Stimulated activated memory B cell treated with anti-CD40 and anti-IgM and Interleukin-4, amounts not matched to agents 10 μg/mL and 1 μg/mL and 100 μg/mL, for 72 hours (primary cell): ENCODE data around the gene CTNNA3.

Source experiments
- ATAC-seq: fragments of 150-1000 bp; cut with Tn5 transposase; 2 replicates; pipeline ENCODE4 v1.10.0; 2021
- H3K27ac Mint-ChIP-seq: one replicate; pipeline ENCODE4 v1.8.0; 2022; ENCODE audit warnings: mild to moderate bottlenecking, mixed read lengths
- H3K27me3 Mint-ChIP-seq: one replicate; pipeline ENCODE4 v1.8.0; 2022; ENCODE audit warnings: mixed read lengths
- H3K36me3 Mint-ChIP-seq: one replicate; pipeline ENCODE4 v1.8.0; 2022; ENCODE audit warnings: mixed read lengths
- H3K4me1 Mint-ChIP-seq: one replicate; pipeline ENCODE4 v1.8.0; 2022; ENCODE audit warnings: mixed read lengths
- H3K4me3 Mint-ChIP-seq: one replicate; pipeline ENCODE4 v1.8.0; 2022; ENCODE audit warnings: mild to moderate bottlenecking, moderate library complexity, mixed read lengths
- H3K9me3 Mint-ChIP-seq: one replicate; pipeline ENCODE4 v1.8.0; 2022; ENCODE audit warnings: mixed read lengths

Gene CTNNA3

DNA sequence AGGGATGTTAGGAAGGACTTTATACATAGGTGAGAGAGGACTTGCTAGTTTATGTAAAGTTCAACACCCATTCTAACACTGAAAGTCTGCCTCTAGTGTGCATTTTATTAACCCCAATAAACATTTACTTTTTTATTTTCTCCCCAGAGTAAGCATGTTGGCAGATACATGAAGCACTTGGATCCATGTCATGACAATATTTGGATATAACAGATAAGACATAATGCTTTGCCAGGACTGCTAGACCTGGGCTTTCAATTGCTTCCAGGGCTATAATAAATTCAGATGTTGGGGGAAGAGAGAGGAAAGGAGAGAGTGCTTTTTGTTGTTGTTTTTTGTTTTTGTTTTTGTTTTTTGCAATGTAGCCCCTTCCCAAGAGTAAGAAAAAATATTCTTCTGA is 1039.5 kb downstream of the CTNNA3 start:
- H3K9me3 Mint-ChIP-seq: peaks cover 7% of the 10 kb centered on the region
- no peaks in the 10 kb centered on the region for H3K4me1 Mint-ChIP-seq
- H3K27me3 Mint-ChIP-seq: no peaks in the 10 kb centered on the region
- H3K4me3 Mint-ChIP-seq: no peak overlapping the region
- no peak for ATAC-seq
- no peaks in the 10 kb centered on the region for H3K36me3 Mint-ChIP-seq
- no peak overlapping the region for H3K27ac Mint-ChIP-seq

DNA sequence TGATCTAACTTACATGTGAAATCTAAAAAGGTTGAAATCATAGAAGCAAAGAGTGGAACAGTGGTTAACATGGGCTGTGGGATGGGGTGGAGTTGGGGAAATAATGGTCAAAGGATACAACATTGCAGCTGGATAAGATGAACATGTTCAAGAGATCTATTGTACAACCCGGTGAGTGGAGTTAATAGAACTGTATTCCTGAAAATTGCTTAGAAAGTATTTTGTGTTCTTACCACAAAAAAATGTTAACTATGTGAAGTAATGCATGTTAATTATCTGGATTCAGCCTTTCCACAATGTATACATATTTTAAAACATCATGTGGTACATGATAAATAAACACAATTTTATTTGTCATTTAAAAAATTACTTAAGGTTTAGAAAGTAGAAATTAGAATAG is 1041.1 kb downstream of the CTNNA3 start:
- no peaks in the 10 kb centered on the region for H3K36me3 Mint-ChIP-seq
- H3K4me1 Mint-ChIP-seq: no peaks in the 10 kb centered on the region
- H3K9me3 Mint-ChIP-seq: peaks cover 7% of the 10 kb centered on the region
- H3K4me3 Mint-ChIP-seq: no peak overlapping the region
- no peak for ATAC-seq
- H3K27ac Mint-ChIP-seq: no peak overlapping the region
- no peaks in the 10 kb centered on the region for H3K27me3 Mint-ChIP-seq

DNA sequence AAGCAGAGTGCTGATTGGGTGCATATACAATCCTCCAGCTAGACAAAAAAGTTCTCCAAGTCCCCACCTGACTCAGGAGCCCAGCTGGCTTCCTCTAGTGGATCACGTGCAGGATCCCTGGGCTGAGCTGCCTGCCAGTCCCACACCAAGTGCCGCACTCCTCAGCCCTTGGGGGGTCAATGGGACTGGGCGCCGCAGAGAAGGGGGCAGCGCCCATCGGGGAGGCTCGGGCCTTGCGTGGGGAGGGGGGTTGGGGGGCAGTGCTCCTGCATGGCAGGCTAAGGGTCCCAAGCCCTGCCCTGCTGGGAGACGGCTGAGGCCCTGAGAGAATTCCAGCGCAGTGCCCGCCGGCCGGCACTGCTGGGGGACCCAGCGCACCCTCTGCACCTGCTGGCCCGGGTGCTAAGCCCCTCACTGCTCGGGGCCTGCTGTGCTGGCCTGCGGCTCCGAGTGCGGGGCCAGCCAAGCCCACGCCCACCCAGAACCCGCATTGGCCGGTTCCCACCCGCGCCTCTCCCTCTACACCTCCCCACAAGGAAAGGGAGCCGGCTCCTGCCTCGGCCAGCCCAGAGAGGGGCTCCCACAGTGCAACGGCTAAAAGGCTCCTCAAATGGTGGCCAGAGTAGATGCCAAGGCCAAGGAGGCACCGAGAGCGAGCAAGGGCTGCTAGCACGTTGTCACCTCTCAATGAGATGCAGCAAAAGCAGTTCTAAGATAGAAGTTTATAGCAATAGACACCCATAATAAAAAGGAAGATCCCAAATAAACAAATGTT is 1044.5 kb downstream of the CTNNA3 start:
- no peaks in the 10 kb centered on the region for H3K36me3 Mint-ChIP-seq
- no peak for ATAC-seq
- H3K4me3 Mint-ChIP-seq: no peak overlapping the region
- H3K9me3 Mint-ChIP-seq: peaks cover 7% of the 10 kb centered on the region
- H3K27me3 Mint-ChIP-seq: no peaks in the 10 kb centered on the region
- no peaks in the 10 kb centered on the region for H3K4me1 Mint-ChIP-seq
- H3K27ac Mint-ChIP-seq: no peak overlapping the region

DNA sequence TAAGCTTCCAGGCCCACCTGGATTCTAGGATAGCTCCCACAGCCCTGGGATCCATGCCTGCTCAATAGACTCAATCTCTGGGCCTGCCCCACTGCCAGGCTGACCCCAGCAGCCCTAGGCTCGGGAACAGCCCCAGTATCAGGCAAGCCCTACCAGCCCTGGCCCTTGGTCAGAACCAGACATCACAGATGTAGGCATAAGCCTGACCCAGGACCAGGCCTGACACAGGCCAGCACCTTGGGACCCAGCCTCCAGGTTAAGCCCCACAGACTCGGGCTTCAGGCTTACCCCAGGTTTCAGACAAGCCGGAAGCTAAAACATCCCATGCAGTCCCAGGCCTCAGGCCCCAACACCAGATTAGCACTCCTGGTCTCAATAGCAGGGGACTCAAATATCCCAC is 1046.4 kb downstream of the CTNNA3 start:
- ATAC-seq: no peak
- no peaks in the 10 kb centered on the region for H3K36me3 Mint-ChIP-seq
- H3K9me3 Mint-ChIP-seq: peaks cover 6% of the 10 kb centered on the region
- H3K27ac Mint-ChIP-seq: no peak overlapping the region
- H3K27me3 Mint-ChIP-seq: no peaks in the 10 kb centered on the region
- H3K4me3 Mint-ChIP-seq: no peak overlapping the region
- no peaks in the 10 kb centered on the region for H3K4me1 Mint-ChIP-seq

DNA sequence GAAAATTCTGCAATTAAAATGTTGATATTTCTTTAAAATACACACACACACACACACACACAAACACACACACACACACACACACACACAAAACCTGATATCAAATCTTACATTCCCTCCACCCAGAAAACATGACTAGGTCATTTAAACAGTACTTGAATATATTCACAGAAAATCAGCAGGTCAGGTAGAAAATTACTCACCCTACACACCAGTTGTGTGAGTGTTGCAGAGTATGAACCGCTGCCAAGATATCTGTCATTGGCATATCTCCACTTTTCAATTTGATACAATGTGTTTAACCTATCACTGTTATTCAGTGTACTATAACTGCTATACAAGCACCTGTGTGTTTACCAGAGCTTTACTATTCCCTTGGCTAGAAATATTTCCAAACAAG is 1053.8 kb downstream of the CTNNA3 start:
- no peaks in the 10 kb centered on the region for H3K27me3 Mint-ChIP-seq
- H3K9me3 Mint-ChIP-seq: peaks cover 7% of the 10 kb centered on the region
- no peaks in the 10 kb centered on the region for H3K36me3 Mint-ChIP-seq
- no peak for ATAC-seq
- H3K4me1 Mint-ChIP-seq: no peaks in the 10 kb centered on the region
- no peak overlapping the region for H3K27ac Mint-ChIP-seq
- no peak overlapping the region for H3K4me3 Mint-ChIP-seq

DNA sequence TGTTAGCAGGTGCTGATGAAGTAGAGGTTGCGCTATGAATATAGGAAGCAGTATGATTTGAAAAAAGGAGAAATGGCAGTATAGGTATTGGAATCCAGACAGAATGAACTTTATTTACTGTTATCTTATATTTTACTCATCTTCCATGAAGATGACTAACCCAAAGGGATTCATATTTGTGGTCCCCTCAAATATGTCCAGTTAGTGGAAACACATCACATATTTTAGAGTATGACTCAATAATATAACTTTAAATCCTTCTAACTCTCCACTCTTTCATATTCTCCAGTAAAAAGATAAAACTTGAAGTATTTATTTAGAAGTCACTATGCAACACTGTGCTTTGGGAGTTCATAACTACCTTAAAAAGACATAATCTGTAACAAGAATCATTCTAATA is 1056.6 kb downstream of the CTNNA3 start:
- no peak overlapping the region for H3K4me3 Mint-ChIP-seq
- H3K36me3 Mint-ChIP-seq: no peaks in the 10 kb centered on the region
- no peak for ATAC-seq
- no peaks in the 10 kb centered on the region for H3K27me3 Mint-ChIP-seq
- H3K4me1 Mint-ChIP-seq: no peaks in the 10 kb centered on the region
- H3K9me3 Mint-ChIP-seq: peaks cover 5% of the 10 kb centered on the region
- no peak overlapping the region for H3K27ac Mint-ChIP-seq

DNA sequence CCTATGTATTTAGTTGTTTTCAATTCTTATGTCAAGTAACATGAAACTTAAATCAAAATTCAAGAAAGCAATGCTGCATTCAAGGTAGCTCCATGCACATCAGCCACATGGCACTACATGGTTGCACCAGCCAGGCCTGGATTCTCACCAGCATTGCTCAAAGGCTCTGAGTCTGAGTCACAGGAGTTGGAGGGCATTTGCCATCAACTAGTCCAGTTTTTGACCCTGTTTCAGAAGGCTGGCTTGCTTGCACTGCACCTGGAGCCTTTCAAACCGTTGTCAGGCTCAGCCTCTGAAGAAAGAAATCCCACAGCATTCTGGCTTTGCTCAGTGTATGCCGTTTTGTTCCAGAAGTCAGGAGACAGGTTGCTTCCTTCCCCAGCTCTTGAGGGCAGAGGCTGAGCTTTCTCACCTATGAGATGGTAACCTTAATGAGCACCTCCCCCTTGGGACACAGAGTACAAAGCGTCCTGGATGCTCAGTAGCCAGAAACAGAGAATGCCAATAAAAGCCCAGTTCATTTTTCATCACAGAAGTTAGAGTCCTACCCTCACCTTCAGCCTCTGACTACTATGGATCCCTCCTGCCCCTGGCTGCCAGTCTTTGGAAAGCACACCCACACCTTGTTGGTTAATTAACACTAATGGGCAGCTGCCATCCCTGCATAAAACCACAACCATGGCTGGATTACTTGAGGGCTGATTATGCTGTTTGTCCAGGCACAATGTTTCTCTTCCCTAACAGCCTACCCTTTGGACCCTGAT is 1058.5 kb downstream of the CTNNA3 start:
- Mint-ChIP-seq H3K27me3 (no peaks in the 10 kb centered on the region), H3K9me3 (peaks cover 5% of the 10 kb centered on the region), H3K4me3 (no peak overlapping the region), H3K27ac (no peak overlapping the region), H3K4me1 (no peaks in the 10 kb centered on the region), H3K36me3 (no peaks in the 10 kb centered on the region)
- ATAC-seq: peak; percentile 16

DNA sequence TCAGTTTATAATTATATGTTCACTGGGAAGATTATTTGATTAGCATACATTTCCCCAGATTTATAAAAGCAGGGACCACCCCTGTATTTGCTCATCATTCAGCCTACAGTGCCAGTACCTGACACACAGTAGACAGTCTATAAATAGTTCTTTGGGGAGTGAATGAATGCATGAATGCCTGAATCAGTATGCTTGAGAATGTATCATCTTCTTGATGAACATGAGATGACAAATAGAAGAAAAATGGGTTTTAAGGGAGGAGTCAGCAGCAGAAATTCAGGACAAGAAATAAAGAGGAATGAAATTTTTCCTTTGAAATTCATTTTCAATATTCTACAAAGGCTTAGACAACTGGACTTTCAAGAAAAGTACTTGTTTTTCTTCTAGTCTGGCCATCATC is 1066.0 kb downstream of the CTNNA3 start:
- Mint-ChIP-seq H3K36me3 (no peaks in the 10 kb centered on the region), H3K27me3 (no peaks in the 10 kb centered on the region), H3K27ac (no peak overlapping the region), H3K4me3 (no peak overlapping the region), H3K9me3 (no peaks in the 10 kb centered on the region), H3K4me1 (no peaks in the 10 kb centered on the region)
- no peak for ATAC-seq

DNA sequence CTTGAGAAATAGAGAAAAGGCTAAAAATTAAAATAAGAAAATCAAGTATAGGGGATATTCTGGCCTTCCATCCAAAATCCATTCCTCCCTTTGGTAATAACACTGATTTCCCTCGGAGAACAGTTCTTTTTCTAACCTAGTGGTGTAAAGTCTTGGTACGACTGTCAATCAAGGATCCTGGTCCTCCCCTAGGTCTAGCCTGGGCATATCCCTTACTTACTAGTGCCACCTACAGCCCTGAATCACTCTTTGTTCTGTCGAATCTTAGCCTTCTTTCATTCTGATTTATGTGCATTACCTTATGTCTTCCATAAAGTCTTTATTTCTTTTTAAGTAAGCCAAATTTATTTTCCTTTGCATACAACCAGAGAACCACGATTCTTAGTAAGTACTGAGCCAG is 1068.8 kb downstream of the CTNNA3 start:
- Mint-ChIP-seq H3K36me3 (no peaks in the 10 kb centered on the region), H3K9me3 (peaks cover 3% of the 10 kb centered on the region), H3K4me1 (no peaks in the 10 kb centered on the region), H3K27ac (no peak overlapping the region), H3K4me3 (no peak overlapping the region), H3K27me3 (no peaks in the 10 kb centered on the region)
- no peak for ATAC-seq

DNA sequence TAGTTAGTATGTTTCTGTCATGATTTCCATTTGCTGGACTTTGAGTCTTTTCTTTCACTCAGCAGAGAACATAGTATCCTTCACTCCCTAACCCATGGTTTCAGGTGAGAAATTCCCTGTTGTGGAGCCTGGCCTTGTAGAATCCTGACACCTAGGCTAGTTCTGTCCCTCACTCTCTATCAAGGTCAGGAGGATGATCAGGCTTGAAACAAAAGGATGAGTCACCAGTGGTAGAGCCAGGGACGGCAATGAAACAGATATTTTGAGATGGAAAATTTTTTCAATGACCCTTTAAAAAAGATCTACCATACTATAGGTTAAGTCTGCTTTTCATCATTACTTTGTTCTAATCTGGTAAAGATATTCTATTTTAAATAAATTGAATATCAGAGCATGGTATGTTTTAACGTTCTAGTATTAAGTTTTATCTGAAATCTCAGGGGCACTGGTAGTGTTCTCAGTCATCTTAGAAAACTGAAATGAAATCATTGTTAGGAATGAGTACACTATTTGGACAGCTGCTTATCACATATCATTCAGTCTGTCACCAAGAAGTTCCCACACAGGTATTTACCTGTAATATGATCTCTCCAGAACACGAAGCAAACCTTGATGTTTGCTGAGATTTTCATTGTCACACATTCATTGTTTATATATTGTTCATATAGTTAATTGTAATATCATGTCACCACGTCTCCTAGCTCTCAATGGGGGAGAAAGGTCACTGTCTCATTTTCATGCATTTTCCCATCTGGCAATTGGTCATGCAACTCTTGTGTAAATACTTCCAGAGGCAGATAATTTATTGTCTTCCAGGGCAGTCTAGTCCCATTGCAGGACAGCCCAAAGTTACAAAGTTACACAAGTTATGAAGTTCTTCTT is 1070.0 kb downstream of the CTNNA3 start:
- Mint-ChIP-seq H3K36me3 (no peaks in the 10 kb centered on the region), H3K4me1 (no peaks in the 10 kb centered on the region), H3K27ac (no peak overlapping the region), H3K9me3 (peaks cover 3% of the 10 kb centered on the region), H3K4me3 (no peak overlapping the region), H3K27me3 (no peaks in the 10 kb centered on the region)
- no peak for ATAC-seq

DNA sequence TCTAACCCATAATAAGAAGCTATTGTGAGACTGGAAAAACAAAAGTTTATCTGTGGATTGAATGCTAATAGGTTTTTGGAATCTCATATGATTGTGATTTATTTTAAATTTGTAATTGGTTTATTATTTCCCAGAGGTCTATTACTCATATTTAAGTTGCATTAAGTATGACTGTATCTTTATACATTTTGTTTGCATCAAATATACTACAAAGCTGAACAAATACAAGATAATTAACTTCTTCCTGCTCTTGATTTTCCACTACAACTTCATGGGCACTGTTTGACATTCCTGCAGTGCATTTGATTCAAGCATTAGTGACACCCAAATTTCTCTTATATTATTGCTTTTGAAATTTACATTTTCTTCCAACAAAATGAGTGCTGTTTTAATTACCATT is 1073.9 kb downstream of the CTNNA3 start:
- no peaks in the 10 kb centered on the region for H3K36me3 Mint-ChIP-seq
- no peak for ATAC-seq
- H3K9me3 Mint-ChIP-seq: peaks cover 3% of the 10 kb centered on the region
- H3K27ac Mint-ChIP-seq: no peak overlapping the region
- no peak overlapping the region for H3K4me3 Mint-ChIP-seq
- no peaks in the 10 kb centered on the region for H3K27me3 Mint-ChIP-seq
- no peaks in the 10 kb centered on the region for H3K4me1 Mint-ChIP-seq

DNA sequence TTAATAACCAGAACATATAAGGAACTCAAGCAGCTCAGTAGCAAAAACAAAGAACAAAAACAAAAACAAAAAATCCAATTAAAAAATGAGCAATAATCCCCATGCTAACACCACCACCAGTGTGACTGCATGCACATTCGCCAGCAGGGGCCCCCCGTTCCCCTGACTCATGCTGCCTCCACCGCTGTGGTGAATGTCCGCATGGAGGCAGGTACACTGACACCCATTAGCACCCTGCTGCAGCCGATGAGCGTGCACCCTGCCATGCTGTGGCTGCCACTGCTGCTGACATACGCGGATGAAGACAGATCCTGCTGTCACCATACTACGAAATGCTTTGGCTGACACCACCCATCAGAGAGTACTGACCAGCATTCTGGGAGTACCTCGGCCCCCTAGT is 1091.8 kb downstream of the CTNNA3 start:
- no peaks in the 10 kb centered on the region for H3K4me1 Mint-ChIP-seq
- no peak for ATAC-seq
- no peak overlapping the region for H3K27ac Mint-ChIP-seq
- H3K36me3 Mint-ChIP-seq: no peaks in the 10 kb centered on the region
- H3K9me3 Mint-ChIP-seq: peaks cover 20% of the 10 kb centered on the region
- H3K27me3 Mint-ChIP-seq: no peaks in the 10 kb centered on the region
- H3K4me3 Mint-ChIP-seq: no peak overlapping the region

DNA sequence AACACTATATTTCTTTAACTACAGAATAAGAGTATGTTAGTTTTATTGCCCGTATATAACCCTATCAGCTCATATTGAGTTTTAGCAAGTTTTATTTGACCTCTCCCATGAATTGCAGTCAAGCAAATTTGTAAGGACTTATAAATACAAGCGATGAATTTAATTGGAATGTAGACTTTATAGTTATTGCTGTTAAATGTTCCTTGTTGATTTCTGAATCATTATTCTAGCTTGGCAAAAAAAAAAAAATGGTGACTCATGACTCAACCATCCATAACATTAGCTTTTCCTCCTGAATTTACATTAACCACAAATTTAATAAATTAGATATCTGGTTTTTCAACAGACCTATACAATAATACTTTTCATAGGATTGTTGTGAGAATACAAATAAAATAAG is 1104.1 kb downstream of the CTNNA3 start:
- H3K27ac Mint-ChIP-seq: no peak overlapping the region
- H3K9me3 Mint-ChIP-seq: peaks cover 14% of the 10 kb centered on the region

DNA sequence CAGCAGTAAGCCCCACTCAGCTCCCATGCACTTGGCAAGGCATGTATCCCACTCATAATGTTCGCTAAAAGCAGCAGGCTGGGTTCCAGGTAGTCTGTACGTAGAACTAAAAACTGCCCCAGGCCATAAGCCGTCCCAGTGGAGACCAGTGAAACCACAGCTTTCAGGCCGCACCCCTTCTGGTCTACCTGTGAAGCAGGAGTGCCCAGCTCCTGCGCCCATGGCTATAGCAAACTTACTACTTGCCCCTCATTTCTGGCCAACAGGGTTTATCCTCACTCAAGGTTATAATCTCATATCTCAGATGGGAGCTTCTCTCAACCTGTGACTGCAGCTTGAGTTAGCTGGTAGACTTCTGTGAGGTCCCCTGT is 1108.3 kb downstream of the CTNNA3 start:
- ATAC-seq: no peak
- peaks cover 7% of the 10 kb centered on the region for H3K9me3 Mint-ChIP-seq
- no peaks in the 10 kb centered on the region for H3K27me3 Mint-ChIP-seq
- H3K27ac Mint-ChIP-seq: no peak overlapping the region
- H3K4me3 Mint-ChIP-seq: no peak overlapping the region
- no peaks in the 10 kb centered on the region for H3K4me1 Mint-ChIP-seq
- H3K36me3 Mint-ChIP-seq: no peaks in the 10 kb centered on the region

More for the DNA sequence above, 1104.1 kb downstream of the CTNNA3 start:
- H3K27me3 Mint-ChIP-seq: no peaks in the 10 kb centered on the region
- ATAC-seq: no peak
- no peaks in the 10 kb centered on the region for H3K4me1 Mint-ChIP-seq
- H3K4me3 Mint-ChIP-seq: no peak overlapping the region
- H3K36me3 Mint-ChIP-seq: no peaks in the 10 kb centered on the region

DNA sequence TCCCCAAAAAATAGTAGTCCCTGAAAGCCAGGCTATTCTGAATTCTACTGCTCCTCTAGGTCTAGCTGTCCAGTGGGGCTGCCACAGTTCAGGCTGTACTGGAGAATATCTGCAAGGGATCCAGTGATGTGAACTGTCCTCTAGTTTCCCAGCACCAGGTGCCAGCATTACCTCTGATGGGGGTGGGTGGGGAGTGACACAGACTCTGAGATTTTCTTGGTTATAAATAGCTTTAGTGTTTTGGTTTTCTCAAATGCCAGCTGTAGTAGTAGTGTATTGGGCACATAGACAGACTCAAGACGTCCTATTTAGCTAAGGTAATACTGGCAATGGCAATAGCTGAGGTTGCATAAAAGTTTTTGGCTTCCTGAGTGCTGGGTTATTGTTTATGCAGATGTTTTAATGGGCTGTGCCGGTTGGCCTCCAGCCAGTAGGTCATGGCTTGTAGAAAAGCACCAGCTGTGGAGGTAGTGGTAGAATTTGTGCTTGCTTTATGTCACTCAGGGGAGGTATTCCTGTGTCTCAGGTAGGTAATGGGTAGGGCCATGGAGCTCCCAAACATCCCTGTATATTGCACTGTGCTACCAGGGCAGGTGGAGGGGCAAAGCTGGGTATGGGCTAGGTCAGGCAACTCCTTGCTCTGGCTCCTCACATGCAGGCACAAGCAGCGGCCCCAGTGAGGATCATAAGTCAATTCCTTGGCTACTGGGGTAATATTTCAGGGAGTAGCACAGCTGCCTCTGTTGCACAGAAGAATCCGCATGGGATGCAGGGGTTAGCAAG is 1108.9 kb downstream of the CTNNA3 start:
- H3K27me3 Mint-ChIP-seq: no peaks in the 10 kb centered on the region
- peaks cover 4% of the 10 kb centered on the region for H3K9me3 Mint-ChIP-seq

More for the DNA sequence above, 1108.9 kb downstream of the CTNNA3 start:
- Mint-ChIP-seq H3K36me3 (no peaks in the 10 kb centered on the region), H3K27ac (no peak overlapping the region), H3K4me3 (no peak overlapping the region), H3K4me1 (no peaks in the 10 kb centered on the region)
- peak; percentile 47 for ATAC-seq
